ENCODE data around the gene NCK1.

Gene NCK1

GRCh38 chr3:136938334-136938733 is 76.3 kb downstream of the NCK1 start:
- Histone ChIP-seq H3K79me2 (ENCODE audit: low read length) (peaks cover 31% of the 10 kb centered on the region), H3K9ac (ENCODE audit: low read length) (no peak overlapping the region), H3K4me3 (ENCODE audit: low read length) (no peak overlapping the region), H3K4me1 (ENCODE audit: low read length) (peaks cover 3% of the 10 kb centered on the region), H3K9me3 (ENCODE audit: insufficient read depth, low read length) (no peaks in the 10 kb centered on the region), H2AFZ (ENCODE audit: low read depth, low read length) (no peak overlapping the region), H4K20me1 (ENCODE audit: insufficient read depth, low read length) (no peaks in the 10 kb centered on the region), H3K36me3 (replicated peaks; ENCODE audit: low read depth, low read length) (peaks cover 11% of the 10 kb centered on the region), H3K27me3 (ENCODE audit: low read depth, low read length) (no peaks in the 10 kb centered on the region), H3K27ac (ENCODE audit: low read length) (no peak overlapping the region), H3K4me2 (ENCODE audit: low read length) (no peak overlapping the region)
- TF ChIP-seq EZH2phosphoT487 (IDR thresholded peaks at IDR 0.05; ENCODE audit: low read depth) = no peak
- TF ChIP-seq CTCF (IDR thresholded peaks at IDR 0.05; ENCODE audit: low read depth, low read length) = no peak

- Histone ChIP-seq H3K79me2 (ENCODE audit: low read length) (peaks cover 31% of the 10 kb centered on the region), H4K20me1 (ENCODE audit: insufficient read depth, low read length) (no peaks in the 10 kb centered on the region), H3K27me3 (ENCODE audit: low read depth, low read length) (no peaks in the 10 kb centered on the region), H3K9ac (ENCODE audit: low read length) (no peak overlapping the region), H2AFZ (ENCODE audit: low read depth, low read length) (no peak overlapping the region), H3K4me3 (ENCODE audit: low read length) (no peak overlapping the region), H3K4me2 (ENCODE audit: low read length) (no peak overlapping the region), H3K36me3 (replicated peaks; ENCODE audit: low read depth, low read length) (peaks cover 8% of the 10 kb centered on the region), H3K9me3 (ENCODE audit: insufficient read depth, low read length) (no peaks in the 10 kb centered on the region), H3K27ac (ENCODE audit: low read length) (no peak overlapping the region), H3K4me1 (ENCODE audit: low read length) (no peaks in the 10 kb centered on the region)
- TF ChIP-seq EZH2phosphoT487 (IDR thresholded peaks at IDR 0.05; ENCODE audit: low read depth) (no peak), CTCF (IDR thresholded peaks at IDR 0.05; ENCODE audit: low read depth, low read length) (no peak)
These were observed 77.5 kb downstream of the NCK1 start for GRCh38 chr3:136939489-136939888.

GRCh38 chr3:136942803-136943202 is 80.8 kb downstream of the NCK1 start:
- Histone ChIP-seq H3K27me3 (ENCODE audit: low read depth, low read length) (no peaks in the 10 kb centered on the region), H3K4me2 (ENCODE audit: low read length) (no peak overlapping the region), H3K27ac (ENCODE audit: low read length) (no peak overlapping the region), H3K4me1 (ENCODE audit: low read length) (no peaks in the 10 kb centered on the region), H4K20me1 (ENCODE audit: insufficient read depth, low read length) (no peaks in the 10 kb centered on the region), H3K4me3 (ENCODE audit: low read length) (no peak overlapping the region), H3K9ac (ENCODE audit: low read length) (no peak overlapping the region), H3K9me3 (ENCODE audit: insufficient read depth, low read length) (no peaks in the 10 kb centered on the region), H3K36me3 (replicated peaks; ENCODE audit: low read depth, low read length) (peaks cover 6% of the 10 kb centered on the region), H2AFZ (ENCODE audit: low read depth, low read length) (no peak overlapping the region), H3K79me2 (ENCODE audit: low read length) (peaks cover 24% of the 10 kb centered on the region)
- TF ChIP-seq EZH2phosphoT487 (IDR thresholded peaks at IDR 0.05; ENCODE audit: low read depth) (no peak), CTCF (IDR thresholded peaks at IDR 0.05; ENCODE audit: low read depth, low read length) (no peak)

GRCh38 chr3:136943436-136943835 is 81.4 kb downstream of the NCK1 start:
- H3K27me3 ChIP-seq (ENCODE audit: low read depth, low read length) = no peaks in the 10 kb centered on the region
- H3K9ac ChIP-seq (ENCODE audit: low read length) = no peak overlapping the region
- H3K79me2 ChIP-seq (ENCODE audit: low read length) = peaks cover 18% of the 10 kb centered on the region
- no peaks in the 10 kb centered on the region for H3K9me3 ChIP-seq (ENCODE audit: insufficient read depth, low read length)
- no peak overlapping the region for H3K4me3 ChIP-seq (ENCODE audit: low read length)
- H3K36me3 ChIP-seq (replicated peaks; ENCODE audit: low read depth, low read length) = peaks cover 6% of the 10 kb centered on the region
- H3K27ac ChIP-seq (ENCODE audit: low read length) = no peak overlapping the region
- no peak for TF ChIP-seq CTCF (IDR thresholded peaks at IDR 0.05; ENCODE audit: low read depth, low read length)
- no peak for TF ChIP-seq EZH2phosphoT487 (IDR thresholded peaks at IDR 0.05; ENCODE audit: low read depth)
- no peaks in the 10 kb centered on the region for H4K20me1 ChIP-seq (ENCODE audit: insufficient read depth, low read length)
- no peak overlapping the region for H2AFZ ChIP-seq (ENCODE audit: low read depth, low read length)
- no peak overlapping the region for H3K4me2 ChIP-seq (ENCODE audit: low read length)
- H3K4me1 ChIP-seq (ENCODE audit: low read length) = no peaks in the 10 kb centered on the region
